K562 (cell line): ENCODE results near the gene PPIL6. TPM values are rescaled to one million over a fixed set of nuclear protein-coding genes. Genes with fewer than 3 reads are reported as not detected.

ENCODE experiments used
- ARNT ChIP-seq, 2 experiments: fragments of 450-650 bp; IDR thresholded peaks; 2 replicates each; pipeline ENCODE4 v1.6.1; 2016; ENCODE audit warnings: mild to moderate bottlenecking in 1 of 2
- C11orf30 ChIP-seq: fragments of 450-650 bp; IDR thresholded peaks from 2 replicates; pipeline ENCODE4 v1.6.1; 2016; ENCODE audit warnings: low read depth, mild to moderate bottlenecking
- CBFA2T2 ChIP-seq: fragments of 450-650 bp; conservative IDR thresholded peaks from 2 replicates; pipeline ENCODE4 v1.6.1; 2017; ENCODE audit warnings: mild to moderate bottlenecking
- CBX3 ChIP-seq, 2 experiments: IDR thresholded peaks; 1 replicate in 1 of 2; 2 replicates in 1 of 2; pipeline ENCODE4 v1.6.1; 2012; ENCODE audit warnings: inconsistent platforms in 2 of 2, low read length in 2 of 2, borderline replicate concordance in 1 of 2, control low read depth in 1 of 2
- CREM ChIP-seq: IDR thresholded peaks from 2 replicates; pipeline ENCODE4 v1.6.1; 2014; ENCODE audit warnings: antibody characterized with exemption, low read depth
- ETV1 ChIP-seq: fragments of 450-650 bp; conservative IDR thresholded peaks from 2 replicates; pipeline ENCODE4 v1.6.1; 2016; ENCODE audit warnings: missing genetic modification characterization, control low read depth, low read depth, missing compliant biosample characterization
- HDAC1 ChIP-seq, 2 experiments: fragments of 450-650 bp; IDR thresholded peaks; 2 replicates each; pipeline ENCODE4 v1.6.1; 2016 to 2017; ENCODE audit warnings: inconsistent platforms in 1 of 2, mild to moderate bottlenecking in 1 of 2, moderate library complexity in 1 of 2
- JUND ChIP-seq, 2 experiments: IDR thresholded peaks; 2 replicates in 1 of 2; 3 replicates in 1 of 2; pipeline ENCODE4 v1.6.1; 2011; ENCODE audit warnings: borderline replicate concordance in 2 of 2, low read depth in 2 of 2, low read length in 2 of 2, improper control_type of control experiment in 1 of 2, missing biosample characterization in 1 of 2, missing genetic modification characterization in 1 of 2, missing genetic modification reagents in 1 of 2
- KHSRP ChIP-seq: fragments of 450-650 bp; IDR thresholded peaks from 2 replicates; pipeline ENCODE4 v1.6.1; 2017
- KLF1 ChIP-seq: fragments of 450-650 bp; IDR thresholded peaks from 2 replicates; pipeline ENCODE4 v1.6.1; 2016; ENCODE audit warnings: missing genetic modification characterization, missing compliant biosample characterization
- MLLT1 ChIP-seq, 2 experiments: fragments of 450-650 bp; IDR thresholded peaks; 2 replicates each; pipeline ENCODE4 v1.6.1; 2016
- MYC ChIP-seq, 2 experiments: fragments of 250-450 bp in 1 of 2; sonication (Bioruptor Pico) in 1 of 2; IDR thresholded peaks; 2 replicates each; pipeline versions ENCODE4 v1.5.1 to v1.6.1; 2012 to 2021; ENCODE audit warnings: low read depth in 2 of 2, borderline replicate concordance in 1 of 2, improper control_type of control experiment in 1 of 2, low read length in 1 of 2, mild to moderate bottlenecking in 1 of 2, moderate library complexity in 1 of 2
- NR2C2 ChIP-seq, 2 experiments: fragments of 200-800 bp in 1 of 2; sonication (Bioruptor generic) in 1 of 2; sonication (generic) in 1 of 2; formaldehyde crosslinking in 1 of 2; IDR thresholded peaks; 2 replicates each; pipeline versions ENCODE4 v1.6.1 to v1.8.0; 2016 to 2022; ENCODE audit warnings: mild to moderate bottlenecking in 1 of 2, missing compliant biosample characterization in 1 of 2, missing genetic modification characterization in 1 of 2, missing genetic modification reagents in 1 of 2
- PHF8 ChIP-seq: fragments of 200-600 bp; sonication (generic); IDR thresholded peaks from 2 replicates; pipeline ENCODE4 v1.6.1; 2012; ENCODE audit warnings: mixed run types, mild to moderate bottlenecking, inconsistent platforms, low read length, moderate library complexity, borderline replicate concordance
- POLR2AphosphoS5 ChIP-seq: IDR thresholded peaks from 2 replicates; pipeline ENCODE4 v1.6.1; 2011; ENCODE audit warnings: mild to moderate bottlenecking, low read depth, low read length, moderate library complexity; ENCODE audit not compliant: control insufficient read depth, insufficient read depth
- TEAD4 ChIP-seq, 2 experiments: sonication (generic) in 1 of 2; formaldehyde crosslinking in 1 of 2; IDR thresholded peaks; 2 replicates each; pipeline versions ENCODE4 v1.6.1 to v1.8.0; 2012 to 2022; ENCODE audit warnings: borderline replicate concordance in 1 of 2, inconsistent platforms in 1 of 2, low read length in 1 of 2, mild to moderate bottlenecking in 1 of 2, missing genetic modification reagents in 1 of 2
- ZNF232 ChIP-seq: sonication (generic); formaldehyde crosslinking; IDR thresholded peaks from 2 replicates; pipeline ENCODE4 v1.8.0; 2022; ENCODE audit warnings: mild to moderate bottlenecking, missing genetic modification reagents
- ZNF311 ChIP-seq: fragments of 250-450 bp; sonication (Bioruptor Pico); IDR thresholded peaks from 2 replicates; pipeline ENCODE4 v1.4.0; 2020; ENCODE audit warnings: mild to moderate bottlenecking, moderate library complexity
- polyA plus RNA-seq, 8 experiments: library from polyadenylated mRNA; depleted of rRNA in 4 of 8; stranded (reverse) in 5 of 8; unstranded in 3 of 8; fragments of >200 nt; fragmentation: Nextera tagmentation in 2 of 8; fragmentation: Illumina TruSeq in 1 of 8; extraction: Ambion mirVana in 2 of 8; extraction: Trizol in 1 of 8; gene quantifications; 2 replicates each; pipeline versions ENCODE4 v1.2.1 to v1.2.3, GENCODE V29; 2011 to 2014; ENCODE audit warnings: inconsistent platforms in 1 of 8, missing spikeins in 1 of 8
- total RNA-seq, 7 experiments: library from RNA; depleted of rRNA in 6 of 7; stranded (reverse); fragments of >200 nt in 6 of 7; fragmentation: Illumina TruSeq in 2 of 7; extraction: Trizol in 2 of 7; gene quantifications; 2 replicates each; pipeline versions ENCODE4 v1.2.1 to v1.2.3, GENCODE V29; 2011 to 2021; ENCODE audit warnings: low replicate concordance in 1 of 7
- TF ChIP-seq, protein P1 (sequence below): fragments of 450-650 bp; formaldehyde crosslinking; IDR thresholded peaks from 2 replicates; pipeline ENCODE4 v1.4.0; 2022; ENCODE audit warnings: mild to moderate bottlenecking, moderate library complexity
- TF ChIP-seq, protein P2 (sequence below): sonication (generic); formaldehyde crosslinking; IDR thresholded peaks from 2 replicates; pipeline ENCODE4 v1.8.0; 2022; ENCODE audit warnings: mild to moderate bottlenecking, missing genetic modification reagents

Gene PPIL6
- total and polyA plus RNA-seq, 9 of the 15 experiments (the other 6 are each of a cell fraction or from before 2014, with no cell fraction given): 0.03 to 0.98 (median 0.41) TPM; not detected in 1

DNA sequence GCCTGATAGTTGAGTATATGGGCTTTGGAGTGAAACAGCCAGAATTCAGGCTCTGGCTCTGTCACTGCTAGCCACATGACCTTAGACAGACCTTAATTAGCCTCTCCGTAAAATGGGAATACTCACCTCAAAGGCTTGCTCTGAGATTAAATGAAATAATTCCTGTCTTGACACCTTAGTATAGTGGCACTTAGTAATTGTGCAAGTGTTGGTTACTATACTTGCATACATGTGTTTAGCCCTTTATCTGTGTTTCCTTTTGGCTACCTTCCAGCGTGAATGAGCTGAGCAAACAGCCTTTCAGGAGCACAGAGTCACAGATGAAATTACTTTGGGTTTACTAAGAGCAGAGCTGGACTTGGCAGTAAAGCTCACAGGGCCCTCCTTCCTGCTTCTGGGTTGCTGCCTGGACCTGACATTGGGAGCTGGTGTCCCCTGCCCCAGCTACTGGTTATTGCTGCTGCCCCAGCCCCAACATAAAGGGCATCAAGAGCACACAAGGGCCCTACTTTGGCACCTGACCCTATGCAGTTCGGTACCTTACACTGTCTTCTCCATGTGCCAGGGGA is 90.9 kb downstream of the PPIL6 start (continued):
- peak in 1 of 2 experiments; percentile 99; a peak in 2 of 4 replicates for TF ChIP-seq MLLT1 (IDR thresholded peaks at IDR 0.05)
- peak; percentile 55; the same call in 1 of the 2 replicates for TF ChIP-seq POLR2AphosphoS5
- no peak for TF ChIP-seq NR2C2 (CRISPR knock-in tag; IDR thresholded peaks at IDR 0.05)
- peak; percentile 52 for TF ChIP-seq NR2C2 (tag; IDR thresholded peaks at IDR 0.05)
- peak in 1 of 2 experiments; percentile 40; a peak in 1 of 4 replicates for TF ChIP-seq HDAC1 (IDR thresholded peaks at IDR 0.05)
- TF ChIP-seq, protein P1, sequence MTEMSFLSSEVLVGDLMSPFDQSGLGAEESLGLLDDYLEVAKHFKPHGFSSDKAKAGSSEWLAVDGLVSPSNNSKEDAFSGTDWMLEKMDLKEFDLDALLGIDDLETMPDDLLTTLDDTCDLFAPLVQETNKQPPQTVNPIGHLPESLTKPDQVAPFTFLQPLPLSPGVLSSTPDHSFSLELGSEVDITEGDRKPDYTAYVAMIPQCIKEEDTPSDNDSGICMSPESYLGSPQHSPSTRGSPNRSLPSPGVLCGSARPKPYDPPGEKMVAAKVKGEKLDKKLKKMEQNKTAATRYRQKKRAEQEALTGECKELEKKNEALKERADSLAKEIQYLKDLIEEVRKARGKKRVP (CRISPR knock-in tag): peak; percentile 13; the same call in 1 of the 2 replicates
- TF ChIP-seq PHF8: peak; percentile 14; the same call in 1 of the 2 replicates
- TF ChIP-seq ETV1 (tag): 0 out of 2 replicates have a peak, but pooled peaks have one; percentile 29
- peak; percentile 31; the same call in 1 of the 2 replicates for TF ChIP-seq JUND (IDR thresholded peaks at IDR 0.05; ENCODE audit: borderline replicate concordance, low read depth, low read length)
- TF ChIP-seq JUND (tag; IDR thresholded peaks at IDR 0.05; ENCODE audit: borderline replicate concordance, low read depth, low read length): peak; percentile 66; the same call in 2 of the 3 replicates
- no peak for TF ChIP-seq ZNF311 (CRISPR knock-in tag)
- TF ChIP-seq MYC (IDR thresholded peaks at IDR 0.05; ENCODE audit: low read depth, low read length): peak; percentile 72
- TF ChIP-seq MYC (CRISPR knock-in tag; IDR thresholded peaks at IDR 0.05; ENCODE audit: borderline replicate concordance, low read depth): no peak
- TF ChIP-seq CREM: 0 out of 2 replicates have a peak, but pooled peaks have one; percentile 23
- peak; percentile 60 for TF ChIP-seq TEAD4 (IDR thresholded peaks at IDR 0.05; ENCODE audit: low read length)
- TF ChIP-seq TEAD4 (CRISPR knock-in tag; IDR thresholded peaks at IDR 0.05; ENCODE audit: borderline replicate concordance): no peak
- TF ChIP-seq KHSRP: no peak
- peak in 1 of 2 experiments; percentile 59; a peak in 1 of 4 replicates for TF ChIP-seq ARNT (IDR thresholded peaks at IDR 0.05)
- TF ChIP-seq ZNF232: no peak
- 0 out of 2 replicates have a peak, but pooled peaks have one; percentile 3 for TF ChIP-seq CBFA2T2
- TF ChIP-seq KLF1 (tag): no peak
- peak; percentile 85 for TF ChIP-seq C11orf30
- TF ChIP-seq, protein P2, sequence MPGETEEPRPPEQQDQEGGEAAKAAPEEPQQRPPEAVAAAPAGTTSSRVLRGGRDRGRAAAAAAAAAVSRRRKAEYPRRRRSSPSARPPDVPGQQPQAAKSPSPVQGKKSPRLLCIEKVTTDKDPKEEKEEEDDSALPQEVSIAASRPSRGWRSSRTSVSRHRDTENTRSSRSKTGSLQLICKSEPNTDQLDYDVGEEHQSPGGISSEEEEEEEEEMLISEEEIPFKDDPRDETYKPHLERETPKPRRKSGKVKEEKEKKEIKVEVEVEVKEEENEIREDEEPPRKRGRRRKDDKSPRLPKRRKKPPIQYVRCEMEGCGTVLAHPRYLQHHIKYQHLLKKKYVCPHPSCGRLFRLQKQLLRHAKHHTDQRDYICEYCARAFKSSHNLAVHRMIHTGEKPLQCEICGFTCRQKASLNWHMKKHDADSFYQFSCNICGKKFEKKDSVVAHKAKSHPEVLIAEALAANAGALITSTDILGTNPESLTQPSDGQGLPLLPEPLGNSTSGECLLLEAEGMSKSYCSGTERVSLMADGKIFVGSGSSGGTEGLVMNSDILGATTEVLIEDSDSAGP (CRISPR knock-in tag): 0 out of 2 replicates have a peak, but pooled peaks have one; percentile 47
- peak in 1 of 2 experiments; percentile 28; a peak in 1 of 3 replicates for TF ChIP-seq CBX3 (IDR thresholded peaks at IDR 0.05; ENCODE audit: borderline replicate concordance in 1 of 2, low read length in 2 of 2)
